Forelimb muscle (tissue), 1 donor: ENCODE measurements around the gene IL17RE. TPM values are rescaled to one million over a fixed set of nuclear protein-coding genes. Genes with fewer than 3 reads are reported as not detected.
"Not testable (repeated sequence)": the region's sequence is repeated elsewhere in the genome, so short reads cannot be mapped to it uniquely, and the experiment has no call there.

Source experiments
- DNase-seq: peaks from one replicate; pipeline ENCODE4 v3.0.0-alpha.2; 2013; ENCODE audit warnings: low read depth
- polyA plus RNA-seq: library from polyadenylated mRNA; unstranded; fragments of 120-200 nt; gene quantifications from one replicate; pipeline ENCODE4 v1.2.1, GENCODE V29; 2013; ENCODE audit not compliant: insufficient read length

IL17RE gene
- polyA plus RNA-seq, 1 donor = 1.8 TPM

GRCh38 chr3:9881441-9881840 lies 21.2 kb upstream of the IL17RE start:
- no peak for DNase-seq

GRCh38 chr3:9883706-9884554 lies 18.7 kb upstream of the IL17RE start:
- DNase-seq = no peak

- no peak for DNase-seq
Measured at GRCh38 chr3:9884555-9885165, 18.0 kb upstream of the IL17RE start.

GRCh38 chr3:9886328-9886727 lies 16.3 kb upstream of the IL17RE start:
- no peak for DNase-seq

- DNase-seq = no peak
Measured at GRCh38 chr3:9887480-9887879, 15.2 kb upstream of the IL17RE start.

- no peak for DNase-seq
Measured at GRCh38 chr3:9888540-9888939, 14.1 kb upstream of the IL17RE start.

GRCh38 chr3:9889405-9889804 lies 13.2 kb upstream of the IL17RE start:
- DNase-seq = no peak

- peak; percentile 57 for DNase-seq
Measured at GRCh38 chr3:9890249-9891071, 12.2 kb upstream of the IL17RE start, which contains the start of gene JAGN1. Gene JAGN1, plus strand, starts transcription at chr3:9890610. Its CDS starts 113 bp downstream, at chr3:9890723.

- DNase-seq = no peak
Measured at GRCh38 chr3:9891072-9891622, 11.5 kb upstream of the IL17RE start.

- DNase-seq = no peak
Measured at GRCh38 chr3:9893739-9894138, 8.9 kb upstream of the IL17RE start.

- not testable (repeated sequence) for DNase-seq
Measured at GRCh38 chr3:9895715-9896114, 6.9 kb upstream of the IL17RE start.

- not testable (repeated sequence) for DNase-seq
Measured at GRCh38 chr3:9896755-9897407, 5.8 kb upstream of the IL17RE start.

- no peak for DNase-seq
Measured at GRCh38 chr3:9897408-9898372, 5.0 kb upstream of the IL17RE start.

- no peak for DNase-seq
Measured at GRCh38 chr3:9898467-9899241, 4.0 kb upstream of the IL17RE start.

- DNase-seq = no peak
Measured at GRCh38 chr3:9899289-9899791, 3.3 kb upstream of the IL17RE start.

GRCh38 chr3:9900965-9901415 lies 1.7 kb upstream of the IL17RE start:
- not testable (repeated sequence) for DNase-seq

GRCh38 chr3:9901967-9902366 lies 681 bp upstream of the IL17RE start:
- DNase-seq = no peak

GRCh38 chr3:9903238-9903624 lies 583 bp downstream of the IL17RE start:
- DNase-seq = no peak

GRCh38 chr3:9903904-9904303 lies 1.3 kb downstream of the IL17RE start:
- DNase-seq = no peak
